Endothelial cell of umbilical vein (primary cell): Measurements from ENCODE around the gene TDO2. TPM values are rescaled to one million over a fixed set of nuclear protein-coding genes. Genes with fewer than 3 reads are reported as not detected.

Source experiments
- BruUV-seq: library from RNA; stranded (reverse); fragments of 400-500 nt; replicated peaks from 2 replicates; lab custom pipeline; 2021; lab: Mats Ljungman, UMichigan
- CTCF ChIA-PET: fragments of 300-600, 350-600 bp; sonication (Branson Sonifier 250); formaldehyde crosslinking; loops from one replicate; lab custom pipeline; 2021; ENCODE audit warnings: antibody characterized with exemption, inconsistent platforms; lab: Charles Lee
- POLR2A ChIA-PET: fragments of 300-600, 350-600 bp; sonication (Branson Sonifier 250); formaldehyde crosslinking; loops from one replicate; lab custom pipeline; 2021; ENCODE audit warnings: antibody characterized with exemption, inconsistent platforms; lab: Charles Lee
- DNase-seq: peaks from one replicate; pipeline ENCODE4 v3.0.0-alpha.2; 2011; ENCODE audit warnings: low read depth, low spot score
- FAIRE-seq: peaks from 2 replicates; lab custom pipeline; 2011; peaks lifted over from hg19 to GRCh38; lab: Jason Lieb, UNC
- H2AFZ ChIP-seq: 2 replicates; pipeline ENCODE4 v1.6.0; 2012; ENCODE audit warnings: low read depth, low read length, control low read depth, inconsistent platforms
- H3K27ac ChIP-seq: 2 replicates; pipeline ENCODE4 v1.5.1; 2011; ENCODE audit warnings: low read depth, mild to moderate bottlenecking, control low read depth, low read length, moderate library complexity; ENCODE audit not compliant: insufficient read depth
- H3K27me3 ChIP-seq, 2 experiments: 2 replicates each; pipeline versions ENCODE4 v1.6.0 to v1.6.1; 2011; ENCODE audit warnings: low read length in 2 of 2, mixed read lengths in 1 of 2; ENCODE audit not compliant: control insufficient read depth in 2 of 2, insufficient read depth in 2 of 2
- H3K36me3 ChIP-seq, 2 experiments: 2 replicates in 1 of 2; 3 replicates in 1 of 2; pipeline ENCODE4 v1.5.1; 2011; ENCODE audit warnings: low read length in 2 of 2, mild to moderate bottlenecking in 1 of 2, moderate library complexity in 1 of 2; ENCODE audit not compliant: control insufficient read depth in 2 of 2, insufficient read depth in 2 of 2; ENCODE audit errors: extremely low read depth in 1 of 2
- H3K4me1 ChIP-seq: 3 replicates; pipeline ENCODE4 v1.5.1; 2011; ENCODE audit warnings: mild to moderate bottlenecking, low read length; ENCODE audit not compliant: control insufficient read depth, insufficient read depth; ENCODE audit errors: extremely low read depth
- H3K4me2 ChIP-seq: 2 replicates; pipeline ENCODE4 v1.6.1; 2011; ENCODE audit warnings: low read length, control low read depth, mixed read lengths; ENCODE audit not compliant: insufficient read depth
- H3K4me3 ChIP-seq, 3 experiments: fragments of 200-600 bp in 1 of 3; sonication (generic), shearing (Covaris generic) in 1 of 3; replicated peaks in 1 of 3; 2 replicates each; pipeline ENCODE4 v1.5.1; 2011 to 2016; ENCODE audit warnings: control low read depth in 3 of 3, low read length in 3 of 3, mild to moderate bottlenecking in 2 of 3, inconsistent platforms in 1 of 3, low read depth in 1 of 3, moderate library complexity in 1 of 3; ENCODE audit not compliant: insufficient read depth in 1 of 3
- H3K79me2 ChIP-seq: 2 replicates; pipeline ENCODE4 v1.6.0; 2012; ENCODE audit warnings: low read length, inconsistent platforms; ENCODE audit not compliant: control insufficient read depth, insufficient read depth
- H3K9ac ChIP-seq: replicated peaks from 2 replicates; pipeline ENCODE3; 2011; ENCODE audit warnings: low read length, control low read depth; ENCODE audit not compliant: insufficient read depth; ENCODE audit errors: extremely low read depth
- H3K9me1 ChIP-seq: replicated peaks from 3 replicates; pipeline ENCODE4 v1.6.0; 2011; ENCODE audit warnings: mild to moderate bottlenecking, low read length; ENCODE audit not compliant: control insufficient read depth, insufficient read depth; ENCODE audit errors: extremely low read depth
- H3K9me3 ChIP-seq: replicated peaks from 2 replicates; pipeline ENCODE4 v1.5.1; 2012; ENCODE audit warnings: low read length, inconsistent platforms; ENCODE audit not compliant: control insufficient read depth, insufficient read depth
- H4K20me1 ChIP-seq: replicated peaks from 2 replicates; pipeline ENCODE3; 2011; ENCODE audit warnings: mild to moderate bottlenecking, low read length; ENCODE audit not compliant: control insufficient read depth, insufficient read depth; ENCODE audit errors: extremely low read depth
- EZH2 ChIP-seq: IDR thresholded peaks from 2 replicates; pipeline ENCODE4 v1.6.1; 2012; ENCODE audit warnings: borderline replicate concordance, low read depth, mild to moderate bottlenecking, moderate library complexity, low read length, inconsistent platforms; ENCODE audit not compliant: severe bottlenecking
- FOS ChIP-seq: IDR thresholded peaks from 2 replicates; pipeline ENCODE4 v1.6.1; 2011; ENCODE audit warnings: mild to moderate bottlenecking, low read length, moderate library complexity, borderline replicate concordance; ENCODE audit not compliant: insufficient read depth
- GATA2 ChIP-seq: IDR thresholded peaks from 2 replicates; pipeline ENCODE4 v1.7.0; 2011; ENCODE audit warnings: low read depth, mild to moderate bottlenecking, moderate library complexity, mixed read lengths, low read length; ENCODE audit not compliant: insufficient read length, insufficient read depth
- JUN ChIP-seq: IDR thresholded peaks from 2 replicates; pipeline ENCODE4 v1.6.1; 2011; ENCODE audit warnings: borderline replicate concordance, low read depth; ENCODE audit not compliant: insufficient read length, insufficient read depth
- MYC ChIP-seq: IDR thresholded peaks from one replicate; pipeline ENCODE4 v1.6.1; 2011; ENCODE audit warnings: mild to moderate bottlenecking, low read depth, low read length
- POLR2A ChIP-seq: IDR thresholded peaks from 2 replicates; pipeline ENCODE4 v1.6.1; 2012; ENCODE audit warnings: low read depth, mild to moderate bottlenecking, control low read depth, low read length
- POLR2AphosphoS5 ChIP-seq: IDR thresholded peaks from 2 replicates; pipeline ENCODE4 v1.6.1; 2012; ENCODE audit warnings: low read depth, mild to moderate bottlenecking, control low read depth, low read length, moderate library complexity; ENCODE audit not compliant: insufficient read depth
- dilution Hi-C: fragments of 300-500 bp; cut with MboI; formaldehyde crosslinking; loops from one replicate; pipeline ENCODE4 v1.15.0; 2019; ENCODE audit warnings: low sequenced_read_pairs; ENCODE audit not compliant: extremely low pct_ligation_motif_present
- intact Hi-C: fragments of 100-400 bp; cut with micrococcal nuclease; formaldehyde crosslinking; loops from one replicate; pipeline ENCODE4 v1.10.0; 2022
- polyA plus RNA-seq, 4 experiments: library from polyadenylated mRNA; depleted of rRNA in 3 of 4; stranded (reverse) in 3 of 4; unstranded in 1 of 4; fragments of >200 nt; gene quantifications; 2 replicates each; pipeline versions ENCODE4 v1.2.1 to v1.2.3, GENCODE V29; 2011 to 2012; ENCODE audit warnings: missing spikeins in 1 of 4
- total RNA-seq: library from RNA; stranded (reverse); gene quantifications from 2 replicates; pipeline ENCODE4 v1.2.3, GENCODE V29; 2021
- TF ChIP-seq, protein P1 (sequence below), 2 donors: IDR thresholded peaks; 1 replicate in 1 of 2; 2 replicates in 1 of 2; pipeline ENCODE4 v1.5.1; 2011; ENCODE audit warnings: low read length in 2 of 2, mild to moderate bottlenecking in 2 of 2, moderate library complexity in 2 of 2, control low read depth in 1 of 2, inconsistent platforms in 1 of 2, low read depth in 1 of 2; ENCODE audit not compliant: insufficient read depth in 1 of 2; ENCODE audit errors: extremely low read depth in 1 of 2

TDO2 gene
- total and polyA plus RNA-seq, 2 donors (not counting 3 experiments of a cell fraction or from before 2014, with no cell fraction given) = not detected

DNA sequence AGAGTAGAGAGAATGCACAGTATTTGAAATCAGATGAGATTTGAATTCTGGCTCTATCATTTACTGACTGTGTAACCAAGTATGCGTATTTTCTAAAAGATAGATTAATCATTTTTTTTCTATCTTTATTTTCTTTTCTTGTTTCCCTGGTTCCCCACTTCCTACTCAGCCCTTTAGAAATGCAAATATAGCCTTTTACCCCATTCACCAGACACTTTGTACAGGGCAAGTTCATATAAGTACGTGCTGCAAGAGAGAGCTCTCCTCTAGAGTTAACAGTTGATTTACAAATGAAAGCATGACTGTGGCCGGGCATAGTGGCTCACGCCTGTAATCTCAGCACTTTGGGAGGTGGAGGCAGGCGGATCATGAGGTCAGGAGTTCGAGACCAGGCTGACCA, 17.8 kb upstream of the TDO2 start:
- BruUV-seq = no TSS peak
- H3K4me2 ChIP-seq = no peak overlapping the region
- H3K9me1 ChIP-seq = no peaks in the 10 kb centered on the region
- no peaks in the 10 kb centered on the region for H3K4me1 ChIP-seq
- H4K20me1 ChIP-seq = no peaks in the 10 kb centered on the region
- no peaks in the 10 kb centered on the region for H3K79me2 ChIP-seq
- intact Hi-C loops = no loop called here
- no peaks in the 10 kb centered on the region for H3K36me3 ChIP-seq
- dilution Hi-C loops = no loop called here
- no peak for TF ChIP-seq FOS
- TF ChIP-seq POLR2A = no peak
- TF ChIP-seq MYC = no peak
- TF ChIP-seq POLR2AphosphoS5 = no peak
- TF ChIP-seq JUN = no peak
- TF ChIP-seq, protein P1, sequence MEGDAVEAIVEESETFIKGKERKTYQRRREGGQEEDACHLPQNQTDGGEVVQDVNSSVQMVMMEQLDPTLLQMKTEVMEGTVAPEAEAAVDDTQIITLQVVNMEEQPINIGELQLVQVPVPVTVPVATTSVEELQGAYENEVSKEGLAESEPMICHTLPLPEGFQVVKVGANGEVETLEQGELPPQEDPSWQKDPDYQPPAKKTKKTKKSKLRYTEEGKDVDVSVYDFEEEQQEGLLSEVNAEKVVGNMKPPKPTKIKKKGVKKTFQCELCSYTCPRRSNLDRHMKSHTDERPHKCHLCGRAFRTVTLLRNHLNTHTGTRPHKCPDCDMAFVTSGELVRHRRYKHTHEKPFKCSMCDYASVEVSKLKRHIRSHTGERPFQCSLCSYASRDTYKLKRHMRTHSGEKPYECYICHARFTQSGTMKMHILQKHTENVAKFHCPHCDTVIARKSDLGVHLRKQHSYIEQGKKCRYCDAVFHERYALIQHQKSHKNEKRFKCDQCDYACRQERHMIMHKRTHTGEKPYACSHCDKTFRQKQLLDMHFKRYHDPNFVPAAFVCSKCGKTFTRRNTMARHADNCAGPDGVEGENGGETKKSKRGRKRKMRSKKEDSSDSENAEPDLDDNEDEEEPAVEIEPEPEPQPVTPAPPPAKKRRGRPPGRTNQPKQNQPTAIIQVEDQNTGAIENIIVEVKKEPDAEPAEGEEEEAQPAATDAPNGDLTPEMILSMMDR (IDR thresholded peaks at IDR 0.05; ENCODE audit: extremely low read depth in 1 of 2, insufficient read depth in 1 of 2, low read depth in 1 of 2, low read length in 2 of 2) = no peak
- TF ChIP-seq GATA2 = no peak
- no peak for TF ChIP-seq EZH2
- ChIA-PET POLR2A (no interaction called here), CTCF (interaction anchor here (0.6 kb wide), 1 partner anchor 40 kb away, joined by 3 read pairs; no protein-coding TSS in a partner anchor)
- no peaks in the 10 kb centered on the region for H3K27me3 ChIP-seq
- H2AFZ ChIP-seq = no peak overlapping the region
- H3K9ac ChIP-seq = no peak overlapping the region
- no peak overlapping the region for H3K4me3 ChIP-seq
- H3K9me3 ChIP-seq = no peaks in the 10 kb centered on the region
- H3K27ac ChIP-seq = no peak overlapping the region
- FAIRE-seq = no peak
- no peak for DNase-seq
